Naive thymus-derived CD4-positive, alpha-beta T cell (primary cell): ENCODE results near the gene RNF144A. TPM values are rescaled to one million over a fixed set of nuclear protein-coding genes. Genes with fewer than 3 reads are reported as not detected.

Experiments
- ATAC-seq: fragments of 150-1000 bp; cut with Tn5 transposase; 2 replicates; pipeline ENCODE4 v1.10.0; 2021; ENCODE audit warnings: mild to moderate bottlenecking, moderate library complexity
- CTCF ChIA-PET: fragments of 350-600 bp; sonication (Branson Sonifier 250); formaldehyde crosslinking; loops from one replicate; lab custom pipeline; 2021; ENCODE audit warnings: antibody characterized with exemption; lab: Charles Lee
- POLR2A ChIA-PET: fragments of 350-600 bp; sonication (Branson Sonifier 250); formaldehyde crosslinking; loops from one replicate; lab custom pipeline; 2021; ENCODE audit warnings: antibody characterized with exemption, inconsistent platforms; lab: Charles Lee
- DNase-seq, 9 donors: peaks; one replicate each; pipeline versions ENCODE4 v3.0.0 to v3.0.0-alpha.2; 2020 to 2022; ENCODE audit warnings: mixed read lengths in 1 of 9
- H3K27ac ChIP-seq: one replicate; pipeline ENCODE4 v1.7.0; 2013; ENCODE audit warnings: mild to moderate bottlenecking, low read depth, low read length, moderate library complexity
- H3K27me3 ChIP-seq, 2 donors: one replicate each; pipeline ENCODE4 v1.7.0; 2013; ENCODE audit warnings: low read length in 2 of 2, mild to moderate bottlenecking in 2 of 2, moderate library complexity in 2 of 2; ENCODE audit not compliant: control insufficient read depth in 2 of 2, insufficient read depth in 2 of 2
- H3K36me3 ChIP-seq, 3 experiments: 1 replicate in 2 of 3; 2 replicates in 1 of 3; pipeline ENCODE4 v1.7.0; 2013; ENCODE audit warnings: low read length in 3 of 3, mild to moderate bottlenecking in 3 of 3, moderate library complexity in 1 of 3; ENCODE audit not compliant: insufficient read depth in 3 of 3, control insufficient read depth in 2 of 3
- H3K4me1 ChIP-seq, 2 donors: one replicate each; pipeline ENCODE4 v1.7.0; 2013; ENCODE audit warnings: low read length in 2 of 2, mild to moderate bottlenecking in 2 of 2, moderate library complexity in 1 of 2; ENCODE audit not compliant: control insufficient read depth in 2 of 2, insufficient read depth in 2 of 2
- H3K4me3 ChIP-seq: 2 replicates; pipeline ENCODE4 v1.7.0; 2013; ENCODE audit warnings: mild to moderate bottlenecking, low read length
- H3K9me3 ChIP-seq, 3 experiments: 1 replicate in 2 of 3; 2 replicates in 1 of 3; pipeline ENCODE4 v1.7.0; 2013; ENCODE audit warnings: low read length in 3 of 3; ENCODE audit not compliant: control insufficient read depth in 2 of 3
- H3K27ac Mint-ChIP-seq, 9 donors: one replicate each; pipeline ENCODE4 v1.8.0; 2020 to 2022; ENCODE audit warnings: mixed read lengths in 9 of 9, mild to moderate bottlenecking in 8 of 9, moderate library complexity in 5 of 9, inconsistent platforms in 2 of 9
- H3K27me3 Mint-ChIP-seq, 5 donors: one replicate each; pipeline ENCODE4 v1.8.0; 2021 to 2022; ENCODE audit warnings: mixed read lengths in 5 of 5, mild to moderate bottlenecking in 1 of 5
- H3K36me3 Mint-ChIP-seq, 5 donors: one replicate each; pipeline ENCODE4 v1.8.0; 2020 to 2022; ENCODE audit warnings: mixed read lengths in 5 of 5, mild to moderate bottlenecking in 3 of 5, inconsistent platforms in 1 of 5
- H3K4me1 Mint-ChIP-seq, 7 donors: one replicate each; pipeline ENCODE4 v1.8.0; 2020 to 2022; ENCODE audit warnings: mixed read lengths in 7 of 7, mild to moderate bottlenecking in 3 of 7, inconsistent platforms in 1 of 7
- H3K4me3 Mint-ChIP-seq, 10 donors: one replicate each; pipeline ENCODE4 v1.8.0; 2020 to 2022; ENCODE audit warnings: mild to moderate bottlenecking in 10 of 10, mixed read lengths in 10 of 10, moderate library complexity in 6 of 10, inconsistent platforms in 2 of 10
- H3K9me3 Mint-ChIP-seq, 11 donors: one replicate each; pipeline ENCODE4 v1.8.0; 2020 to 2022; ENCODE audit warnings: mixed read lengths in 11 of 11, mild to moderate bottlenecking in 4 of 11, inconsistent platforms in 1 of 11, moderate library complexity in 1 of 11
- intact Hi-C, 2 donors: fragments of 100-400 bp; cut with micrococcal nuclease; formaldehyde crosslinking; loops; one replicate each; pipeline ENCODE4 v1.15.1; 2023
- polyA plus RNA-seq, 2 donors: library from polyadenylated mRNA; unstranded; fragments of 300-500 nt; fragmentation: Illumina TruSeq; gene quantifications; one replicate each; pipeline ENCODE4 v1.2.3, GENCODE V29; 2021
- total RNA-seq, 6 experiments: library from RNA in 5 of 6; stranded (reverse) in 5 of 6; gene quantifications; 1 replicate in 5 of 6; 2 replicates in 1 of 6; pipeline ENCODE4 v1.2.3 and lab custom pipeline; 2021 to 2026

RNF144A gene
- total and polyA plus RNA-seq, 7 experiments from 2014 or later: 21.2 to 74.4 (median 56.3) TPM

DNA sequence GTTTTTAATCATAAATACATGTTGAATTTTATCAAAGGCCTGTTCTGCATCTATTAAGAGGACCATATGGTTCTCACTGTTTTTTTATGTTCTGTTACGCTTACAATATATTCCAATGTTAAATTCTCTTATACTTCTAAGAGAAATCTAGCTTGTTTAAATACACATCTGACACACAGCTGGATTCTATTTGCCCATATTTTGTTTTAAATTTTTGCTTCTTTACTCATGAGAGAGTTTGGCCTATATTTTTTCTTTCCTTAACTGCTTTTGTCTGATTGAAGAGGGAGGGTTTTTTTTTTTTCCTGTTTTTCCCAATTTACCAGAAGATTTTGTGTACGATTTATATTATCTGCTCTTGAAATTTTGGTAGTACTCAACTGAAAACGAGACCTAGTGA lies 34.9 kb downstream of the RNF144A start:
- POLR2A ChIA-PET: interaction anchor here (1.0 kb wide), 1 partner anchor 31 kb away, joined by 3 read pairs; no protein-coding TSS in a partner anchor
- intact Hi-C loops: no loop called here
- H3K9me3 ChIP-seq: no peaks in the 10 kb centered on the region
- Mint-ChIP-seq H3K27ac (peak overlapping the region in 2 of 9 donors; percentile 2 to 3), H3K4me1 (peaks cover 11 to 84% (median 66%) of the 10 kb centered on the region in 7 donors), H3K4me3 (no peak overlapping the region), H3K36me3 (peaks cover 4 to 29% (median 17%) of the 10 kb centered on the region in 5 donors), H3K27me3 (no peaks in the 10 kb centered on the region), H3K9me3 (no peaks in the 10 kb centered on the region)
- ATAC-seq: no peak
- H3K4me1 ChIP-seq: peaks cover 0 to 6% of the 10 kb centered on the region in 2 donors
- CTCF ChIA-PET: interaction anchor here (0.6 kb wide), 1 partner anchor 35 kb away, joined by 3 read pairs; no protein-coding TSS in a partner anchor
- H3K27me3 ChIP-seq: no peaks in the 10 kb centered on the region
- no peak overlapping the region for H3K27ac ChIP-seq
- no peak for DNase-seq
- no peak overlapping the region for H3K4me3 ChIP-seq
- H3K36me3 ChIP-seq: peaks cover 0 to 24% (median 4%) of the 10 kb centered on the region in 3 experiments

DNA sequence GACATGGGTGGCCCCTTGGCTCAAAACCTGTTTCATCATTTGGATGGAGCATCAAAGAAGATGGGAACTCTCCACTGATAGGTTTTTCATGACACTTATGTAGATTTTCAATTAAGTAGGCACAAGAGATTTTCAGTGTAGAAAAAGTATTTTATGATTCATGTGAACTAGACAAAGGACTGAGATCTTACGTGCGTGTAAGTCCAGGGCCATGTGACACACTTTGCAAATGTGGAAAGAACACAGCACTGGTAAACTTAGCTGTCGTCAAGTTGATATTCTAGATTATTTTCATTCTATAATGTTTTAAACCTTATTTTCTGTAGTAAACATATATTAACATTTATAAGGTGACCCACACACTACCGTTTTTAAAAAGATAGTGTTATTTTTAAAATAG lies 37.4 kb downstream of the RNF144A start:
- H3K27ac ChIP-seq: no peak overlapping the region
- POLR2A ChIA-PET: interaction anchor here (0.7 kb wide), 1 partner anchor 23 kb away, joined by 3 read pairs; no protein-coding TSS in a partner anchor
- ATAC-seq (no peak), DNase-seq (no peak)
- H3K27me3 ChIP-seq: no peaks in the 10 kb centered on the region
- CTCF ChIA-PET: interaction anchor here (0.7 kb wide), 1 partner anchor 20 kb away, joined by 5 read pairs; no protein-coding TSS in a partner anchor
- intact Hi-C loops: no loop called here
- Mint-ChIP-seq H3K27me3 (no peaks in the 10 kb centered on the region), H3K4me1 (peaks cover 12 to 85% (median 71%) of the 10 kb centered on the region in 7 donors), H3K9me3 (no peaks in the 10 kb centered on the region), H3K36me3 (peaks cover 0 to 13% (median 10%) of the 10 kb centered on the region in 5 donors), H3K4me3 (no peak overlapping the region), H3K27ac (peak overlapping the region in 2 of 9 donors; percentile 28 to 73)
- peaks cover 0 to 14% (median 4%) of the 10 kb centered on the region in 3 experiments for H3K36me3 ChIP-seq
- no peak overlapping the region for H3K4me3 ChIP-seq
- no peaks in the 10 kb centered on the region for H3K9me3 ChIP-seq
- peaks cover 0 to 8% of the 10 kb centered on the region in 2 donors for H3K4me1 ChIP-seq

DNA sequence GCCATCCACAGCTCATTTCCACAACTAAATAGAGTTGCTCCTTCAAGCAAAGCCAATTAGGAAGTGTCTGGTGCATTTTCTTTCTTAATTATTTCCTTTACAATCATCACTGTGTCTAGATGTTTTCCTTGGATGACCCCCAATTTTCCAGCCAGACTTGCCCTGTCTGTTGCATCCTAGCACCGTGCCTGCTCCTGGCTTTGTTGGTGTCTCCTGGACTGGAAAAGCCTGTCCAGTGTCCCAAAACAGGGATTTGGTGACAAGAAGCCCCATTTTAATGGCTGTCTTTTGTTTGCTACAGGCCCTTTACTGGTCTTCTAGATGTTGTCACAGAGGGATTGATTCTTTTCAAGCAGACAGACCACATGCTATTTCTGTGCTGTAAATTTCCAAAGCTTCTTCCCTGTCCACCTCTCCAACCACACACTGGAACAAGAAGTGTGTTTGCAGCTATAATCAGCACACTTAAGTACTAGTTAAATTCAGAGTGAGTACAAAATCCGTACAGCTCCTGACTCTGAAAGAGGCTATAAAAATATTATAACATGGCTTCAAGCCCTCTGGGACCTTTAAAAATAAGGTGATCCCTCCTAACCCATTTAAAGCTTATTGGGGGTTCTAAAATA lies 38.4 kb downstream of the RNF144A start:
- no peaks in the 10 kb centered on the region for H3K27me3 Mint-ChIP-seq
- peaks cover 0 to 14% (median 0%) of the 10 kb centered on the region in 3 experiments for H3K36me3 ChIP-seq
- H3K9me3 Mint-ChIP-seq: no peaks in the 10 kb centered on the region
- peaks cover 0 to 9% (median 7%) of the 10 kb centered on the region in 5 donors for H3K36me3 Mint-ChIP-seq
- DNase-seq (no peak), ATAC-seq (no peak)
- no peaks in the 10 kb centered on the region for H3K27me3 ChIP-seq
- H3K4me1 Mint-ChIP-seq: peaks cover 16 to 87% (median 74%) of the 10 kb centered on the region in 7 donors
- CTCF ChIA-PET: no interaction called here
- POLR2A ChIA-PET: interaction anchor here (1.3 kb wide), 1 partner anchor 16 kb away, joined by 3 read pairs; no protein-coding TSS in a partner anchor
- no peak overlapping the region for H3K4me3 Mint-ChIP-seq
- H3K9me3 ChIP-seq: no peaks in the 10 kb centered on the region
- no peak overlapping the region for H3K27ac ChIP-seq
- H3K27ac Mint-ChIP-seq: peak overlapping the region in 4 of 9 donors; percentile 11 to 73 (median 40)
- intact Hi-C loops: loop anchor here in 1 of 2 donors (2.0 kb wide), 1 partner anchor 19 kb away; no protein-coding TSS in a partner anchor
- no peak overlapping the region for H3K4me3 ChIP-seq
- peaks cover 0 to 18% of the 10 kb centered on the region in 2 donors for H3K4me1 ChIP-seq

DNA sequence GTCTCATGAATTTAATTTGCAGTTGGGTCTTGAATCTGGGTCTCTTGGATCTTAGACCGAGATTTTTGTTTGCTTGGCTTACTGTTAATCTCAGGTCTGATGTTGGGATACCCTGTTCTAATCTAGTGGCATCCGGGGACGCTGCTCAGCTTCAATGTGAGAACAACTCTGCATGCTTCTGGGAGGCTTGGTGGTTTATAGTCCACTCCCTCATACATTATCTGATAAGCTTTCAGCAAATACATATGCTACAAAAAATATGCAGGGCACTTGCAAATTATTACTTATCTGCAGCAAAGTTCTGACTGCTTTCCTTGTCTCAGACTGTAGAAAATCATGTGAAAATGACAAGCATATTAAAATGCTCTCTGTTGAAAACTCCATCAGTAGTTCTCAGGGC lies 39.4 kb downstream of the RNF144A start:
- H3K36me3 ChIP-seq: peaks cover 0 to 14% (median 0%) of the 10 kb centered on the region in 3 experiments
- no peaks in the 10 kb centered on the region for H3K27me3 ChIP-seq
- ATAC-seq: no peak
- peaks cover 0 to 21% of the 10 kb centered on the region in 2 donors for H3K4me1 ChIP-seq
- Mint-ChIP-seq H3K27me3 (no peaks in the 10 kb centered on the region), H3K36me3 (peaks cover 0 to 14% (median 8%) of the 10 kb centered on the region in 5 donors), H3K27ac (no peak overlapping the region), H3K4me1 (peaks cover 14 to 87% (median 76%) of the 10 kb centered on the region in 7 donors), H3K4me3 (no peak overlapping the region), H3K9me3 (no peaks in the 10 kb centered on the region)
- intact Hi-C loops: loop anchor here in 1 of 2 donors (2.0 kb wide), 1 partner anchor 18 kb away; no protein-coding TSS in a partner anchor
- no peak overlapping the region for H3K4me3 ChIP-seq
- H3K9me3 ChIP-seq: no peaks in the 10 kb centered on the region
- POLR2A ChIA-PET: interaction anchor here (1.3 kb wide), 1 partner anchor 17 kb away, joined by 3 read pairs; no protein-coding TSS in a partner anchor
- CTCF ChIA-PET: interaction anchor here (0.5 kb wide), 1 partner anchor 145 kb away, joined by 3 read pairs; no protein-coding TSS in a partner anchor
- H3K27ac ChIP-seq: no peak overlapping the region
- DNase-seq: no peak

DNA sequence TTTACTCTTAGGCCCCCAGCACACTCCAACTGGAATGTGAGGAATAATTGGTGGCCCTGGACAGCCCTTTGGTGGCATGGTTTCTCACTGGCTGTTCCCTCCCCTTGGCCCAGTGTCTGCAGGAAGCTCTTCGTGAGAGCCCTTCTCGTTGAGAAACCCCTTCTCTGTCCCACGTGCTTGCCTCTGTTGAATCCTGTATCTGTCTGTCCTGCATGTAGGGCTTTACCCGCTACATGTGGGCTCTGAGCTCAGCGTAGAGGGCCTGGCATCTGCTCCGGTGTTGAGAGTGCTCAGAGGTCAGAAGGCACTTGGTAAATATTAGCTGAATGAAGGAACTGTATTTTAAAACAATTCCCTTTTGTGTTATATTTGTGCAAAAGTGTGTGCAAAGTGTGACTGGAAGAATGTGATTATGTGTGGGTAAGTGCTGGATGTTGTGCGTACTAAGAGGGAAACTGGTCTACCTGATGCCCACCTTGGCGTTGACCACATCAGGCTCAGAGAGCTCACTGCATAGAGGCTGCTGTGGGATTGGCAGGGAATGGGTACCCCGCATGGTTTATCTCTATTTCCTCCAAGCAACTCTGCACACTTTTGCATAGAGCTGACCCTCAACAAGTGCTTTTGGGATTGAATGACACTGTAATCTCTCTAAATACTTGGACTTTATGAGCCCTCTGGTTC lies 40.0 kb downstream of the RNF144A start:
- ChIA-PET POLR2A (interaction anchor here (1.3 kb wide), 1 partner anchor 18 kb away, joined by 3 read pairs; no protein-coding TSS in a partner anchor), CTCF (interaction anchor here (0.5 to 0.9 kb wide), 3 partner anchors 32 to 144 kb away, joined by 3 to 4 read pairs (median 3); no protein-coding TSS in a partner anchor)
- Histone ChIP-seq H3K4me3 (no peak overlapping the region), H3K4me1 (peaks cover 0 to 21% of the 10 kb centered on the region in 2 donors), H3K36me3 (peaks cover 0 to 14% (median 0%) of the 10 kb centered on the region in 3 experiments), H3K9me3 (no peaks in the 10 kb centered on the region), H3K27me3 (no peaks in the 10 kb centered on the region), H3K27ac (no peak overlapping the region)
- Mint-ChIP-seq H3K27ac (peak overlapping the region in 5 of 9 donors; percentile 6 to 65 (median 28)), H3K36me3 (peaks cover 0 to 16% (median 10%) of the 10 kb centered on the region in 5 donors), H3K4me3 (no peak overlapping the region), H3K9me3 (no peaks in the 10 kb centered on the region), H3K27me3 (no peaks in the 10 kb centered on the region), H3K4me1 (peaks cover 12 to 87% (median 77%) of the 10 kb centered on the region in 7 donors)
- ATAC-seq (no peak), DNase-seq (no peak)
- intact Hi-C loops: loop anchor here in 1 of 2 donors (2.0 kb wide), 1 partner anchor 18 kb away; no protein-coding TSS in a partner anchor
